OCI-LY7 (cell line): ENCODE data around the gene MAMDC2. TPM values are rescaled to one million over a fixed set of nuclear protein-coding genes. Genes with fewer than 3 reads are reported as not detected.

ENCODE experiments used
- BruUV-seq: library from RNA; stranded (reverse); fragments of 400-500 nt; replicated peaks from 2 replicates; lab custom pipeline; 2021; lab: Mats Ljungman, UMichigan
- CTCF ChIA-PET: fragments of 300-600 bp; sonication (Branson Sonifier 250); formaldehyde crosslinking; loops from one replicate; lab custom pipeline; 2022; ENCODE audit warnings: antibody characterized with exemption; ENCODE audit not compliant: unreplicated experiment; lab: Charles Lee
- POLR2A ChIA-PET: fragments of 300-600 bp; sonication (Branson Sonifier 250); formaldehyde crosslinking; loops from one replicate; lab custom pipeline; 2022; ENCODE audit warnings: antibody characterized with exemption; lab: Charles Lee
- DNase-seq: peaks from one replicate; pipeline ENCODE4 v3.0.0-alpha.2; 2015; ENCODE audit warnings: low spot score
- H2AFZ ChIP-seq: fragments of 200-600 bp; sonication (generic), shearing (Covaris generic); 2 replicates; pipeline ENCODE4 v1.6.1; 2014; ENCODE audit warnings: mild to moderate bottlenecking, antibody characterized with exemption, low read length, moderate library complexity
- H3K27ac ChIP-seq: fragments of 200-600 bp; sonication (generic); 2 replicates; pipeline ENCODE4 v1.5.1; 2014; ENCODE audit warnings: mixed run types, low read depth, mild to moderate bottlenecking, moderate library complexity, low read length, inconsistent platforms; ENCODE audit not compliant: poor library complexity, severe bottlenecking
- H3K36me3 ChIP-seq: fragments of 200-600 bp; sonication (generic); 2 replicates; pipeline ENCODE4 v1.6.1; 2014; ENCODE audit warnings: mild to moderate bottlenecking, antibody characterized with exemption, low read length, moderate library complexity, mixed read lengths; ENCODE audit not compliant: insufficient read depth
- H3K4me1 ChIP-seq: fragments of 200-600 bp; sonication (generic); 2 replicates; pipeline ENCODE4 v1.5.1; 2014; ENCODE audit warnings: mild to moderate bottlenecking, low read length; ENCODE audit not compliant: insufficient read depth, poor library complexity, severe bottlenecking
- H3K4me2 ChIP-seq: fragments of 200-600 bp; sonication (generic); 2 replicates; pipeline ENCODE4 v1.6.1; 2014; ENCODE audit warnings: mild to moderate bottlenecking, low read length
- H3K4me3 ChIP-seq: fragments of 200-600 bp; sonication (generic); 2 replicates; pipeline ENCODE4 v1.5.1; 2014; ENCODE audit warnings: mild to moderate bottlenecking, low read depth, low read length; ENCODE audit not compliant: poor library complexity, severe bottlenecking
- H3K79me2 ChIP-seq: fragments of 200-600 bp; sonication (generic); 2 replicates; pipeline ENCODE4 v1.6.1; 2016; ENCODE audit warnings: low read depth, mild to moderate bottlenecking, low read length, moderate library complexity, mixed read lengths; ENCODE audit not compliant: insufficient read depth
- H3K9me2 ChIP-seq: fragments of 200-600 bp; sonication (generic); 2 replicates; pipeline ENCODE4 v1.6.1; 2016; ENCODE audit warnings: mild to moderate bottlenecking, low read length, mixed read lengths; ENCODE audit not compliant: insufficient read depth
- H3K9me3 ChIP-seq: fragments of 200-600 bp; sonication (generic); 2 replicates; pipeline ENCODE4 v1.6.1; 2014; ENCODE audit warnings: mild to moderate bottlenecking, mixed run types, low read length, mixed read lengths
- H4K20me1 ChIP-seq: fragments of 200-600 bp; sonication (generic); 2 replicates; pipeline ENCODE4 v1.6.1; 2014; ENCODE audit warnings: mild to moderate bottlenecking, antibody characterized with exemption, low read length, moderate library complexity, mixed read lengths; ENCODE audit not compliant: insufficient read depth
- EZH2phosphoT487 ChIP-seq: fragments of 200-600 bp; sonication (generic); IDR thresholded peaks from 2 replicates; pipeline ENCODE4 v1.6.1; 2018; ENCODE audit warnings: low read depth, borderline replicate concordance, mild to moderate bottlenecking, mixed run types, antibody characterized with exemption, low read length, moderate library complexity, mixed read lengths
- intact Hi-C: fragments of 100-400 bp; cut with micrococcal nuclease; formaldehyde crosslinking; loops from one replicate; pipeline ENCODE4 v1.10.0; 2022; ENCODE audit not compliant: unreplicated experiment
- total RNA-seq, 2 experiments: library from RNA; depleted of rRNA in 1 of 2; stranded (reverse); fragments of >200 nt in 1 of 2; shearing (Covaris generic) in 1 of 2; gene quantifications; 2 replicates each; pipeline ENCODE4 v1.2.3, GENCODE V29; 2014 to 2022
- TF ChIP-seq, protein P1 (sequence below): fragments of 200-600 bp; sonication (generic); conservative IDR thresholded peaks from 2 replicates; pipeline ENCODE4 v1.5.1; 2014; ENCODE audit warnings: mild to moderate bottlenecking, antibody characterized with exemption, low read length, moderate library complexity, mixed read lengths

MAMDC2 gene
- total RNA-seq, 2 experiments from 2014 or later: not detected

DNA sequence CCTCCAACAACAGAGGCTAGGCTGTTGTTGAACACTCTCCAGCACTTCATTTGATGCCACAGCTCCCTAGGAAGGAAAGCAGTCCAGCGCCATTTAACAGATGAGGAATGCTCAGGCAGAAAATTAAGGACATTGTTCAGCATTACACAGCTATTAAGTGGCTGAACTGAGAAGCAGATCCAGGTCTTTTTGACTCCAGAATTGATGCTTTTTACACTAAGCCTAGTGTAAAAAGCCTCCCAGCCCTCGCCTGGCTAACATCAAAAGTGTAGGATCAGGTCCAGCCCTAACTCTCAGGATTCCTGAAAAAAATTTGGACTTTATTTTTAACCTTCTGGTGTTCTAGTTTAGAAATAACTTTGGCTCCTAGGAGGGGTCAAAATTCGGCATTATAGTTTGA, 108.7 kb downstream of the MAMDC2 start:
- no peaks in the 10 kb centered on the region for H3K79me2 ChIP-seq
- H4K20me1 ChIP-seq: no peaks in the 10 kb centered on the region
- TF ChIP-seq EZH2phosphoT487: no peak
- TF ChIP-seq, protein P1, sequence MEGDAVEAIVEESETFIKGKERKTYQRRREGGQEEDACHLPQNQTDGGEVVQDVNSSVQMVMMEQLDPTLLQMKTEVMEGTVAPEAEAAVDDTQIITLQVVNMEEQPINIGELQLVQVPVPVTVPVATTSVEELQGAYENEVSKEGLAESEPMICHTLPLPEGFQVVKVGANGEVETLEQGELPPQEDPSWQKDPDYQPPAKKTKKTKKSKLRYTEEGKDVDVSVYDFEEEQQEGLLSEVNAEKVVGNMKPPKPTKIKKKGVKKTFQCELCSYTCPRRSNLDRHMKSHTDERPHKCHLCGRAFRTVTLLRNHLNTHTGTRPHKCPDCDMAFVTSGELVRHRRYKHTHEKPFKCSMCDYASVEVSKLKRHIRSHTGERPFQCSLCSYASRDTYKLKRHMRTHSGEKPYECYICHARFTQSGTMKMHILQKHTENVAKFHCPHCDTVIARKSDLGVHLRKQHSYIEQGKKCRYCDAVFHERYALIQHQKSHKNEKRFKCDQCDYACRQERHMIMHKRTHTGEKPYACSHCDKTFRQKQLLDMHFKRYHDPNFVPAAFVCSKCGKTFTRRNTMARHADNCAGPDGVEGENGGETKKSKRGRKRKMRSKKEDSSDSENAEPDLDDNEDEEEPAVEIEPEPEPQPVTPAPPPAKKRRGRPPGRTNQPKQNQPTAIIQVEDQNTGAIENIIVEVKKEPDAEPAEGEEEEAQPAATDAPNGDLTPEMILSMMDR: no peak
- ChIA-PET POLR2A (interaction anchor here (0.6 kb wide), 1 partner anchor 173 kb away, joined by 3 read pairs; no protein-coding TSS in a partner anchor), CTCF (no interaction called here)
- H3K9me3 ChIP-seq: no peaks in the 10 kb centered on the region
- no peaks in the 10 kb centered on the region for H3K4me1 ChIP-seq
- intact Hi-C loops: no loop called here
- no peak overlapping the region for H3K27ac ChIP-seq
- H3K9me2 ChIP-seq: no peaks in the 10 kb centered on the region
- DNase-seq: no peak
- no TSS peak for BruUV-seq
- H2AFZ ChIP-seq: no peak overlapping the region
- H3K4me2 ChIP-seq: no peak overlapping the region
- no peaks in the 10 kb centered on the region for H3K36me3 ChIP-seq
- no peak overlapping the region for H3K4me3 ChIP-seq

DNA sequence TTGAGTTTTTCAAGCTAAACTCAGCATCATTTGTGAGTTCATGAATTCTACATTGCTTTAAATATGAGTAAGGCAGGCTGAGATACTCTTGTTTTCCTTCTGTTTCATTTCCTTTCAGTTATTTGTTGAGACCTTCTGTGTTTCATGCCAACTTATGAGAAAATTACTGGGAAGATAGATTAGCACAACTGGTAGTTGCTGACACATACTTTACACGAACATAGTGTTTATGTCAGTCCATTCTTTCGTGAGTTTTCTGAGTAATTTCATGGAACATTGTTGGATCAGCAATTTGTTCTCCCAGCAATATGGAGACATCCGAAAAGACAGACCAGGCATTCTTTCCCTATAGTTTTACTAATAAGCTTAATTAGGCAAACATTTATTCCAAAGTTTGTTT, 113.1 kb downstream of the MAMDC2 start:
- Histone ChIP-seq H3K27ac (no peak overlapping the region), H3K9me2 (no peaks in the 10 kb centered on the region), H3K36me3 (no peaks in the 10 kb centered on the region), H3K4me2 (no peak overlapping the region), H4K20me1 (no peaks in the 10 kb centered on the region), H3K79me2 (no peaks in the 10 kb centered on the region), H2AFZ (no peak overlapping the region), H3K4me3 (no peak overlapping the region), H3K9me3 (no peaks in the 10 kb centered on the region), H3K4me1 (no peaks in the 10 kb centered on the region)
- DNase-seq: no peak
- TF ChIP-seq, protein P1: no peak
- TF ChIP-seq EZH2phosphoT487: no peak
- BruUV-seq: no TSS peak
- ChIA-PET POLR2A (no interaction called here), CTCF (no interaction called here)
- intact Hi-C loops: no loop called here

DNA sequence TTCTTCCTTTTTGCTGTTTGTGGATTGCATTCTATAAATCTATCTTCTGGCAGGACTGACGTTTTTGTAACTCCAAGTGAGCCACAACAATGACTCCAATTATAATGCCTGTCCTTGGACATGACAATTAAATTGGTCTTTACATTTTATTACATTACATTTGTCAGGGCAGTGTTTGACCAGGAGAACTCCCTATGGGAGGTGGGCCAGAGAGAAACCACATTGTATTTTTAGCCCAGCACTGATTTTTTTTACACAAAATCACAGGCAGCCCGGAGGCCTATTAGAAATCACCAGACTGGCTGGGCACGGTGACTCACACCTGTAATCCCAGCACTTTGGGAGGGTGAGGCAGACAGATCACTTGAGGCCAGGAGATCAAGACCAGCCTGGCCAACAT, 116.0 kb downstream of the MAMDC2 start:
- Histone ChIP-seq H3K36me3 (no peaks in the 10 kb centered on the region), H2AFZ (no peak overlapping the region), H3K4me1 (no peaks in the 10 kb centered on the region), H3K4me3 (no peak overlapping the region), H3K9me2 (no peaks in the 10 kb centered on the region), H3K9me3 (no peaks in the 10 kb centered on the region), H3K27ac (no peak overlapping the region), H4K20me1 (no peaks in the 10 kb centered on the region), H3K79me2 (no peaks in the 10 kb centered on the region), H3K4me2 (no peak overlapping the region)
- no peak for DNase-seq
- intact Hi-C loops: no loop called here
- ChIA-PET CTCF (no interaction called here), POLR2A (no interaction called here)
- BruUV-seq: no TSS peak
- no peak for TF ChIP-seq EZH2phosphoT487
- TF ChIP-seq, protein P1: no peak
